ENCODE results near the gene CSMD2.

CSMD2 gene

GRCh38 chr1:33996281-33996680 lies 168.7 kb downstream of the CSMD2 start:
- no peak for FAIRE-seq

- no peak for FAIRE-seq
These were observed 171.7 kb downstream of the CSMD2 start for GRCh38 chr1:33993301-33993700.

GRCh38 chr1:33990281-33990680 lies 174.7 kb downstream of the CSMD2 start:
- FAIRE-seq = no peak

GRCh38 chr1:33988161-33988560 lies 176.9 kb downstream of the CSMD2 start:
- no peak for FAIRE-seq

GRCh38 chr1:33986390-33987095 lies 178.5 kb downstream of the CSMD2 start:
- FAIRE-seq = no peak

- no peak for FAIRE-seq
These were observed 179.4 kb downstream of the CSMD2 start for GRCh38 chr1:33985656-33986055.

- FAIRE-seq = no peak
These were observed 180.0 kb downstream of the CSMD2 start for GRCh38 chr1:33984906-33985565.

GRCh38 chr1:33982419-33982818 lies 182.6 kb downstream of the CSMD2 start:
- FAIRE-seq = no peak

- FAIRE-seq = no peak
These were observed 185.7 kb downstream of the CSMD2 start for GRCh38 chr1:33979341-33979740.

- no peak for FAIRE-seq
These were observed 189.1 kb downstream of the CSMD2 start for GRCh38 chr1:33975961-33976360.

- FAIRE-seq = no peak
These were observed 191.1 kb downstream of the CSMD2 start for GRCh38 chr1:33973799-33974545.

GRCh38 chr1:33972676-33973395 lies 192.2 kb downstream of the CSMD2 start:
- FAIRE-seq = no peak

GRCh38 chr1:33971913-33972312 lies 193.1 kb downstream of the CSMD2 start:
- no peak for FAIRE-seq

- no peak for FAIRE-seq
These were observed 193.9 kb downstream of the CSMD2 start for GRCh38 chr1:33971018-33971710.

- no peak for FAIRE-seq
These were observed 194.7 kb downstream of the CSMD2 start for GRCh38 chr1:33970148-33970825.

GRCh38 chr1:33966346-33967141 lies 198.5 kb downstream of the CSMD2 start:
- no peak for FAIRE-seq

GRCh38 chr1:33965086-33965485 lies 199.9 kb downstream of the CSMD2 start:
- no peak for FAIRE-seq

- no peak for FAIRE-seq
These were observed 203.0 kb downstream of the CSMD2 start for GRCh38 chr1:33962061-33962460.

GRCh38 chr1:33960188-33960895 lies 204.7 kb downstream of the CSMD2 start:
- FAIRE-seq = no peak

- no peak for FAIRE-seq
These were observed 207.2 kb downstream of the CSMD2 start for GRCh38 chr1:33957854-33958253.

All from G401.6 (cell line).